HepG2 (cell line): ENCODE results near the gene IFNA8.

Experiments
- GABPB1 ChIP-seq: IDR thresholded peaks from 2 replicates; pipeline ENCODE4 v1.6.1; 2016; ENCODE audit warnings: mild to moderate bottlenecking, missing genetic modification reagents, moderate library complexity, missing compliant biosample characterization
- HINFP ChIP-seq: sonication (generic); formaldehyde crosslinking; IDR thresholded peaks from 2 replicates; pipeline ENCODE4 v1.4.0; 2020; ENCODE audit warnings: low read depth, mild to moderate bottlenecking, missing genetic modification reagents

- TF ChIP-seq HINFP (CRISPR knock-in tag), result no peak
- no peak for TF ChIP-seq GABPB1 (CRISPR knock-in tag)
Observed at GRCh38 chr9:21385131-21385670, 23.7 kb upstream of the IFNA8 start, which contains the start of gene IFNA2.
